HG03354 (cell line): ENCODE data around the gene GMNC.
A peak's percentile ranks its signal among the peaks of the same experiment; 100 is the strongest.

Experiments
- ATAC-seq: cut with Tn5 transposase; IDR thresholded peaks from one replicate; pipeline ENCODE4 v1.9.1; 2021; ENCODE audit warnings: mild to moderate bottlenecking; ENCODE audit not compliant: unreplicated experiment, poor library complexity, severe bottlenecking

The GMNC gene

GRCh38 chr3:190854062-190854461 is 8.4 kb downstream of the GMNC start:
- ATAC-seq = no peak

DNA sequence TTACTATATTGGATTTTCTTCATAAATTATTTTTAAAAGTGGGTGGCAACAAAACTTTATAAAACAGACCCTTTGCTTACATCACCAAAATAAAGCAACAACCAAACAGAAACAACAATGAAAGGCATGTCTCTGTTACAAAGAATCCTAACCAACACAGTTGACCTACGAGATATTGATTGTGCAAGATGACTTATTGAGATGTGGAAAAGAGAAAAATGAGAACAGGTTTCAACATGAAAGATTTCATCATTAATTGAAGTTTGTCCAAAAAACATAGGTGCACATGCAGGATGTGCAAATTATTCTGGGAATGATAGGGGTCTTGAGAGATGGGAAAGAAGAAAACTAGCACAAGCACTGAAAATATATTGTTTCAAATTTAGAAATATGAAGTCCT is 9.0 kb downstream of the GMNC start:
- ATAC-seq = no peak

DNA sequence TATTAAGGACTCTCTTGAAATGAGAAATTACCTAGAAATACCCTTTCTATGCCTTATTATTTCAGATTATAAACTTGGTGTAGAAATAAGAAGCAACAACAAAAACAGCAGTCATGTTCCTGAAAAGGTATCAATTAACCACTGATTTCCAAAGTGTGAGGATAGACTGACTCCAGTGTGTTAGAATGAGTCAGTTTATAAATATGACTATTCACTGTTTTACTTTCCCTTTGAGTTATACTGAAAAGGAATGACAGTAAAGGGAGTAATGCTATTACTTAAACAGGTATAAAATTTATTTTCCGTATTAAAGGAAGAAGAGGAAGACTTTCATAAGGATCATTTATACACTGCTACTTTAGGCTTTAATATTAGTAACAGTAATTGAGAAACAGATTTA is 12.9 kb downstream of the GMNC start:
- no peak for ATAC-seq

GRCh38 chr3:190848870-190849269 is 13.6 kb downstream of the GMNC start:
- ATAC-seq = no peak

GRCh38 chr3:190847436-190847835 is 15.1 kb downstream of the GMNC start:
- no peak for ATAC-seq

GRCh38 chr3:190840146-190840545 is 22.3 kb downstream of the GMNC start:
- no peak for ATAC-seq

DNA sequence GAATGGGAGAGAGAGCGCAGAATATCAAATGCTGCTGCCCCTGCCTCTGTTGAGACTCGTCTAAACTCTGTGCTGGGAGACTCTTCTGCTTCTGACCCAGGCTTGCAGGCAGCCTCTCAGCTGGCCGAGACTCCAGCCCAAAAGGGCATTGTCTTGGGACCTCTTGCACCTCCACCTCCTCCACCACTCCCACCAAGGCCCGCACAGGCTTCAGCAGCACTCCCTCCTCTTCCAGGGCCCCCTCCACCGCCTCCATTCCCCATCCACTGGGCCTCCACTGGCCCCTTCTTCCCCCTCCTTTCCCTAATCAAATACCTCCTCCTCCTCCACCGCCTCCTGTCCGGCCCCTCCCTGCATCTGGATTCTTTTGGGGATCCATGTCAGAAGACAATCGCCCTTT is 31.3 kb downstream of the GMNC start:
- ATAC-seq = no peak

DNA sequence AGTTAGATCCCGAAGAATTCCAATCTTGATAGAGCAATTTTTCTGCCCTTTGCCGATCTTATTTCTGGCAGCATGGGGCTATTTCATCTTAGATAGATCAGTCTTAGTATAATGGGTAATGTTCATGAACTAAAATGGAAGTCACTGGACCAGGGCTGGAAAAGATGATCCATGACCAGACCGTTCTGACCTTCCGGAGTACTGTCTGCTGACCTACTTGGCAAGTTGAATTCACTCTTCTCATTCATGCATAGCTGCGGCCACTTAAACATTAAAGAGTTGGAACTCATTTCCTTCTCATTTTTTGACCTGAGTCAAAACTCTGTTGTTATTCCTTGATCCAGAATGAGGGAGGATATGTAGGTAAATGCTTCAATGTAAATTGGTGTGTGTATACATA is 32.5 kb downstream of the GMNC start:
- no peak for ATAC-seq

- no peak for ATAC-seq
Measured at GRCh38 chr3:190826018-190826417, 36.5 kb downstream of the GMNC start.

GRCh38 chr3:190825386-190826016 is 37.0 kb downstream of the GMNC start:
- no peak for ATAC-seq

DNA sequence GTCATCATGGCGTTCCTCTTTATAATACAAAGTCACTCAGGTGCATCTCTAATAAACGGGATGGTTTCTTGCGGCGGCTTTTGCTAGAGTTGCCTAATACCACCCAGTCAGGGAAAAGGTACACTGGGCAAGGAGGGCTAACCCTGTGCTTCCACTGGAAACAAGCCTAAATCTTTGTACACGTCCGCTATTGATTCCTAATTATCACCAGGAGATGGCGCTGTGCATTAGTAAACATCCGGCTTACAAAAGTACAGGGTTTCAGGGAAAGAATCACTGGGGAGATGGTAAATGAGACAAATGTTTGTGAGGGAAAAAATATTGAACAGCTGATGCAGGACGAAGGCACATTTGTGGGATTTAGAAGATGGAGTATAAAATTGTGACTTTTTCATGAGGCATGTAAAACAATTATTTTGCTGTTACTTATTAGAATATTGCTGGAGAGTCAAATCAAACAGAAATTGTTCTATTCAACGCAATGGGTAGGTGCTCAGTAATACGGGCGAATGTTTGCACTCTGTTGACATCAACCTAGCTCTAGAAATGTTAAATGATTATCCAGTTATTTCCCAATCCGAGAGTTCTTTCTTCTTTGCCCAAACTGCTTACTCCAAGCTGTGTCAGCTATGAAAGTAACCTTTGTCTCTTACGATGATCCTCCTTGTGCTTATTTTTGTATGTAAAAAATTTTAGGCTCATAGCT is 50.6 kb downstream of the GMNC start:
- peak; percentile 90 for ATAC-seq

DNA sequence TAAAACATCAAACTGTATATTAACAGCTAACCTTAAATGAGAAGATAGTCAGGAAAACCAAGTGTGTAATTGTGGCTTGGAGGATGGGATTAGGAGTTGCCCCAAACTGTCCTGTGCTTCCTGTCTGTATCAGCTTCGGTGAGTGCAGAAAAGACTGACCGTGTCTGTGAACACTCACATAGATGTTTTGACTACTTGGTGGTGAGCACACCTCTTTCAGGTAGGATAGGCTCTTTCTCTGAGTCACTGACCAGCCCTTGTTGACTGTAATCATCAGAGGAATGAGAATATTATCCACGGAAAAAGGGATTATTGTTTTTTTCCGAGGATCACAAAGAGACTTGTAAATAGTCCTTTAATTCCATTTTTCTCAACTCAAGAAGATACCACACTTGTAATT is 51.5 kb downstream of the GMNC start:
- ATAC-seq = no peak

DNA sequence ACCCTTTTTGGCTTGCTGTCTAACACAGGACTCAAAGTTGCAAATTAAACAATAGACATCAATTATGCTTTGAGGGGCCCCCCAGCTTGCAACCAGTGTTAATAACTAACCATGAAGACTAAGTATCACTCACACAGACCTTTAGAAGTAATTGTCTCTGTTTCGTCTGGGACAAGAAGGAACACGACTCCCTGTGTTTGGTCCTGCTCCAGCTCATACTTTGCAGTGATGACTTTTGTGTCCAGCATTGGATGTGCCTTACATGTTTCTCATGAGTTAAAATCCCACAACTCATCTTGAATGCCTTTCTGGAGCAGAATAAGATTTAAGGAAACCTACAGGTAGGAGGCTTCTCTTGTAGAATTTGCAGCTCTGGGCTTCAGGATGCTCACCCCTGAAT is 53.1 kb downstream of the GMNC start:
- no peak for ATAC-seq

DNA sequence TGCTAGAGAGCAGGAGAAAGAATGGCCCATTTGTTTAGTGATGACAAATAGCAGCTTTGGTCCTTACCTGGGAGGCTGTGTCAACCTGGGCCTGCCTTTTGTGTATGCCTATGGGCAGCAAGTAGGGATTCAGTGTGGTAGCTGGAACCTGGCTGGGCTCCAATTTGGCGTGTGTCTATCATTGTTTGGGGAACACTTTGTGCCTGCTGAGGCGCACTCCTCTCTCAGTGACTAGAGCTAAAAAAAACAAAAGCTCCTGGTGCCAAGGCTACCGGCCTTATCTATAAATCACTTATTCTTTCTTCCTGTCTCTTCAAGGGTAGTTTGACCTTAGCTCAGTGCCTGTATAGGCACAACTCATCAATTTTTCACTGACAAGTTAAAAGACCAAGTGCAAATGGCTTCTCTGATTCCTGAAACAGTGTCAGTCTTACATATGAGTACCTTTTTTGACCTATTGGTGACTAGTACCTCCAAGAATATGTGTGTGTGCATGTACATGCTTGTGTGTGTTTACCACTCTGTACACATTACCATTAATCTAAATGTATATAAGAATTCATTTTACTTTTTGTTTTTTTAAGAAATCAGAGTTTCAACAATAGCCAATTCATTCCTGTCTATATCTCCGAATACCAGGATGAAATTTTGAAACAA is 54.6 kb downstream of the GMNC start:
- no peak for ATAC-seq
